Osteoblast (primary cell): ENCODE data around the gene RAP1GAP. TPM values are rescaled to one million over a fixed set of nuclear protein-coding genes. Genes with fewer than 3 reads are reported as not detected.
"Not testable (repeated sequence)": the region's sequence is repeated elsewhere in the genome, so short reads cannot be mapped to it uniquely, and the experiment has no call there.

Experiments used
- DNase-seq: peaks from one replicate; pipeline ENCODE4 v3.0.0; 2011; ENCODE audit warnings: low spot score, mixed read lengths; ENCODE audit not compliant: insufficient read length; ENCODE audit errors: missing footprints
- H2AFZ ChIP-seq: 2 replicates; pipeline ENCODE4 v1.6.0; 2011; ENCODE audit warnings: mild to moderate bottlenecking, low read length
- H3K27ac ChIP-seq: 2 replicates; pipeline ENCODE4 v1.5.1; 2011; ENCODE audit warnings: mild to moderate bottlenecking, low read depth, low read length, moderate library complexity
- H3K27me3 ChIP-seq: 2 replicates; pipeline ENCODE4 v1.6.0; 2012; ENCODE audit warnings: mild to moderate bottlenecking, control low read depth, inconsistent platforms, low read length, moderate library complexity; ENCODE audit not compliant: insufficient read depth
- H3K36me3 ChIP-seq: 2 replicates; pipeline ENCODE4 v1.5.1; 2011; ENCODE audit warnings: mild to moderate bottlenecking, low read length, control low read depth, moderate library complexity; ENCODE audit not compliant: insufficient read depth
- H3K4me1 ChIP-seq: 2 replicates; pipeline ENCODE4 v1.5.1; 2011; ENCODE audit warnings: mild to moderate bottlenecking, low read length, control low read depth, moderate library complexity; ENCODE audit not compliant: insufficient read depth
- H3K4me2 ChIP-seq: 2 replicates; pipeline ENCODE4 v1.6.0; 2011; ENCODE audit warnings: mild to moderate bottlenecking, low read length; ENCODE audit not compliant: insufficient read depth
- H3K4me3 ChIP-seq: fragments of 200-600 bp; sonication (generic); 3 replicates; pipeline ENCODE4 v1.5.1; 2012; ENCODE audit warnings: mild to moderate bottlenecking, low read length, inconsistent platforms; ENCODE audit not compliant: insufficient read depth
- H3K79me2 ChIP-seq: 2 replicates; pipeline ENCODE4 v1.6.0; 2012; ENCODE audit warnings: mild to moderate bottlenecking, low read length, control low read depth, inconsistent platforms; ENCODE audit not compliant: insufficient read depth
- H3K9me3 ChIP-seq: 2 replicates; pipeline ENCODE4 v1.5.1; 2011; ENCODE audit warnings: low read depth, low read length, control low read depth
- H4K20me1 ChIP-seq: 2 replicates; pipeline ENCODE4 v1.6.0; 2012; ENCODE audit warnings: mild to moderate bottlenecking, low read length, control low read depth; ENCODE audit not compliant: insufficient read depth
- total RNA-seq: library from RNA; depleted of rRNA; stranded (reverse); fragments of >200 nt; gene quantifications from 2 replicates; pipeline ENCODE4 v1.2.3, GENCODE V29; 2012
- TF ChIP-seq, protein P1 (sequence below): IDR thresholded peaks from 2 replicates; pipeline ENCODE4 v1.5.1; 2011; ENCODE audit warnings: mild to moderate bottlenecking, low read depth, low read length, moderate library complexity; ENCODE audit errors: extremely low read depth

RAP1GAP gene
- total RNA-seq, 1 donor, result under 0.01 TPM

DNA sequence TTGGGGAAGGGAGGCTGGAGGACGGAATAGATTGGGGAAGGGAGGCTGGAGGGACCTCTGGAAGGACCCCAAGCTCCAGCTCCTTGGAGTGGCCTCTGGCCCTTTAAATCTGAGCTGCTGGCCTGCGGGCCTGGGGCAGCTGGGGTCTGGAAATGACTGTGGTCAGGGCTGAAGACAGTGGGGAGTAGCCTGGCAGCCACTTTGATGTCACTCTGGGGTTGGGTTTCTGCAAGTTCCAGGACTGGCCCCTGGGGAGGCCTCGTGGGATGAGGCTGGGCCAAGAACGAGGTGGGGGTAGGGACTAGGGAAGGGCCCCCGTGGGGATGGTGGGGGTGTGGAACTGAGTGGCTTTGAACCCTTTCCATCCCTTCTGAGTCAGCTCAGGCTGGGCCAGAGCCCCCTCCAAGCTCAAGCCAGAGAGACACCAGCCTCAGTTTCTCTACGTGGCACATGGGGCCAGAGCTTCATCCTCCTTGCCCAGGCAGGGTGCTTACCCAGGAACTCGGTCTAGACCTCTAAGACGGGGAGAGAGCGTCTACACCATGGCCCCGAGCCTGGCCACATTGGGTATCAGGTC lies 100.3 kb downstream of the RAP1GAP start:
- TF ChIP-seq, protein P1, sequence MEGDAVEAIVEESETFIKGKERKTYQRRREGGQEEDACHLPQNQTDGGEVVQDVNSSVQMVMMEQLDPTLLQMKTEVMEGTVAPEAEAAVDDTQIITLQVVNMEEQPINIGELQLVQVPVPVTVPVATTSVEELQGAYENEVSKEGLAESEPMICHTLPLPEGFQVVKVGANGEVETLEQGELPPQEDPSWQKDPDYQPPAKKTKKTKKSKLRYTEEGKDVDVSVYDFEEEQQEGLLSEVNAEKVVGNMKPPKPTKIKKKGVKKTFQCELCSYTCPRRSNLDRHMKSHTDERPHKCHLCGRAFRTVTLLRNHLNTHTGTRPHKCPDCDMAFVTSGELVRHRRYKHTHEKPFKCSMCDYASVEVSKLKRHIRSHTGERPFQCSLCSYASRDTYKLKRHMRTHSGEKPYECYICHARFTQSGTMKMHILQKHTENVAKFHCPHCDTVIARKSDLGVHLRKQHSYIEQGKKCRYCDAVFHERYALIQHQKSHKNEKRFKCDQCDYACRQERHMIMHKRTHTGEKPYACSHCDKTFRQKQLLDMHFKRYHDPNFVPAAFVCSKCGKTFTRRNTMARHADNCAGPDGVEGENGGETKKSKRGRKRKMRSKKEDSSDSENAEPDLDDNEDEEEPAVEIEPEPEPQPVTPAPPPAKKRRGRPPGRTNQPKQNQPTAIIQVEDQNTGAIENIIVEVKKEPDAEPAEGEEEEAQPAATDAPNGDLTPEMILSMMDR, result no peak
- H4K20me1 ChIP-seq, result no peaks in the 10 kb centered on the region
- no peak overlapping the region for H3K4me3 ChIP-seq
- no peaks in the 10 kb centered on the region for H3K36me3 ChIP-seq
- H3K9me3 ChIP-seq, result peaks cover 2% of the 10 kb centered on the region
- H3K4me2 ChIP-seq, result peak overlapping the region; percentile 73
- H3K79me2 ChIP-seq, result no peaks in the 10 kb centered on the region
- H3K27ac ChIP-seq, result peak overlapping the region; percentile 92
- DNase-seq, result peak; percentile 79
- no peaks in the 10 kb centered on the region for H3K27me3 ChIP-seq
- H2AFZ ChIP-seq, result no peak overlapping the region
- H3K4me1 ChIP-seq, result peaks cover 38% of the 10 kb centered on the region

DNA sequence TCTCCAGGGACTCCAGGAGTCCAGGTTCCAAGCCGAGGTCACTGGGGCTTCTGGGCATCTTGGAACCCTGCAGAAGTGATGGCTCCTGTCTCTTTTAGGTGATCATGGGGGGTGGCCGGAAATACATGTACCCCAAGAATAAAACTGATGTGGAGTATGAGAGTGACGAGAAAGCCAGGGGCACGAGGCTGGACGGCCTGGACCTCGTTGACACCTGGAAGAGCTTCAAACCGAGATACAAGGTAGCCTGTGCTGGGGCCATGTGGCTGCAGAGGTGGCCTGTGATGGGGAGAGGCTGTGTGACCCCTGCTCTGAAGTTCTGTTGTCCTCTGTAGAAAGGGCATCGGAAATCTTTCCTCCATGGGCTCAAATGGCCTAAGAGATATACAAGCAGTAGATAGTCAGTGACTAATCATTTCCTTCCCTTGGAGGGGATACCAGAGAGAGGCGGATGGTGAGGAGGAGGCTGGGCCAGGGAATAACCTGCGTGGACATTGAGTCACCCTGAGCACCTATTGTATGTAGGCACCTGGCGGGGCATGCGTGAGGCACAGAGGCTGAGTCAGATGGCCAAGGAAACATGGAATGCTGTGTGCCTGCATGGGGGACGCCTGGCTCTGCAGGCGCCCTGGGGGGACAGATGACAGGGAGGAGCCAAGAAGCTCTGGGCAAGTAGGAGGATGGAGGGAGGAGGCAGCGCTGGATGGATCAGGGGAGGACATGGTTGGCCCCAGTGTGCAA lies 101.0 kb downstream of the RAP1GAP start:
- Histone ChIP-seq H3K4me3 (peak overlapping the region; percentile 42), H4K20me1 (no peaks in the 10 kb centered on the region), H3K27ac (peak overlapping the region; percentile 92), H3K4me2 (peak overlapping the region; percentile 73), H3K36me3 (no peaks in the 10 kb centered on the region), H2AFZ (no peak overlapping the region), H3K9me3 (peaks cover 2% of the 10 kb centered on the region), H3K27me3 (no peaks in the 10 kb centered on the region), H3K79me2 (no peaks in the 10 kb centered on the region), H3K4me1 (peaks cover 37% of the 10 kb centered on the region)
- DNase-seq, result peak; percentile 95
- TF ChIP-seq, protein P1, result no peak

DNA sequence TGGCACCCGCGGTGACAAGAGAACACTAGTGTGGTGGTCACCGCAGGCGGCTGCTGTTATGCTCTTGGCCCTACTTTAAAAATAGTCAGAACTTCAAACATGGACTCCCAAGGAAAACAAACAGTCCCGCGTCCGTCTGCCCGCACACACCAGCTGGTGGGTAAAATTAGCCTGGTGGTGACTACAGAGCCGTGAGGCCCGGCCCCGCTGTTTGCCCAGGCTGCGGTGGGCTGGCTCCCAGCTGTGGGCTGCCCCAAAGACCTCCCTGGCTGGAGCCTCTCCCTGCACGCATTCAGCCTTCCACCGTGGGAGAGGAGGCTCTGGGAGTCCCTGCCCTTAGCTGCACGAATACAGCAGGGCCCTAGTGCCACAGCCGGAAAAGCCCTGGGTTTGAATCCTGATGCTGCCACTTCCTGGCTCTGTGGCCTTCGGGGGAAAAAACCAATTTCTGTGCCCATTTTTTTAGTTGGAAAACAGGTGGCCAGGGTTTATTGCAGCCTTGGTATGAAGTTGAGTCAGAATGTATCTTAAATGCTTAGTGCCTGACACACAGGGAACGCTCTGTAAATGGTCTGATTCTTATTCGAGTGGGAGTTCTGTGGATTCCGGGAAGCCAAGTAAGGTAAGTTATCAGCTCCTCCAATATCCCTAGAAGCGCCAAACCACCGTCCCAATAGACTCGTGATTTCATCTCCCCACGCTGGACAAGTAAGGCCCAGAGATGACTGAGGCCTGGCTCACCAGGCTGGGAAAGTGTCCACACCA lies 101.7 kb downstream of the RAP1GAP start:
- H3K4me2 ChIP-seq, result peak overlapping the region; percentile 73
- H3K4me1 ChIP-seq, result peaks cover 37% of the 10 kb centered on the region
- peak overlapping the region; percentile 30 for H2AFZ ChIP-seq

DNA sequence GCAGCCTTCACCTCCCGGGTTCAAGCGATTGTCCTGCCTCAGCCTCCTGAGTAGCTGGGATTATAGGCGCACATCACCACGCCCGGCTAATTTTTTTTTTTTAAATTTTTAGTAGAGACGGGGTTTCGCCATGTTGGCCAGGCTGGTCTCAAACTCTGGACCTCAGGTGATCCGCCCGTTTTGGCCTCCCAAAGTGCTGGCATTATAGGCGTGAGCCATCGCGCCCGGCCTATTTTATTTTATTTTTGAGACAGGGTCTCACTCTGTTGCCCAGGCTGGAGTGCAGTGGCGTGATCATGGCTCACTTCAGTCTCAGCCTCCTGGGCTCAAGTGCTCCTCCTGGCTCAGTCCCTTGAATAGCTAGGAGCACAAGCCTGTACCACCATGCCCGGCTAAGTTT lies 102.8 kb downstream of the RAP1GAP start:
- peak overlapping the region; percentile 92 for H3K27ac ChIP-seq
- peaks cover 37% of the 10 kb centered on the region for H3K4me1 ChIP-seq

More for the DNA sequence above, 101.7 kb downstream of the RAP1GAP start:
- Histone ChIP-seq H3K4me3 (no peak overlapping the region), H3K27ac (peak overlapping the region; percentile 92), H3K36me3 (no peaks in the 10 kb centered on the region), H3K79me2 (no peaks in the 10 kb centered on the region), H3K9me3 (peaks cover 2% of the 10 kb centered on the region), H4K20me1 (no peaks in the 10 kb centered on the region), H3K27me3 (no peaks in the 10 kb centered on the region)
- TF ChIP-seq, protein P1, result no peak
- peak; percentile 98 for DNase-seq

More for the DNA sequence above, 102.8 kb downstream of the RAP1GAP start:
- H4K20me1 ChIP-seq, H3K36me3 ChIP-seq, H3K27me3 ChIP-seq, H3K4me3 ChIP-seq, H2AFZ ChIP-seq, DNase-seq, H3K79me2 ChIP-seq, H3K9me3 ChIP-seq, H3K4me2 ChIP-seq: not testable (repeated sequence)
